OCI-LY7 (cell line): ENCODE results near the gene FN1.

Experiments
- EZH2phosphoT487 ChIP-seq: fragments of 200-600 bp; sonication (generic); IDR thresholded peaks from 2 replicates; pipeline ENCODE4 v1.6.1; 2018; ENCODE audit warnings: low read depth, borderline replicate concordance, mild to moderate bottlenecking, mixed run types, antibody characterized with exemption, low read length, moderate library complexity, mixed read lengths
- TF ChIP-seq, protein P1 (sequence below): fragments of 200-600 bp; sonication (generic); conservative IDR thresholded peaks from 2 replicates; pipeline ENCODE4 v1.5.1; 2014; ENCODE audit warnings: mild to moderate bottlenecking, antibody characterized with exemption, low read length, moderate library complexity, mixed read lengths

DNA sequence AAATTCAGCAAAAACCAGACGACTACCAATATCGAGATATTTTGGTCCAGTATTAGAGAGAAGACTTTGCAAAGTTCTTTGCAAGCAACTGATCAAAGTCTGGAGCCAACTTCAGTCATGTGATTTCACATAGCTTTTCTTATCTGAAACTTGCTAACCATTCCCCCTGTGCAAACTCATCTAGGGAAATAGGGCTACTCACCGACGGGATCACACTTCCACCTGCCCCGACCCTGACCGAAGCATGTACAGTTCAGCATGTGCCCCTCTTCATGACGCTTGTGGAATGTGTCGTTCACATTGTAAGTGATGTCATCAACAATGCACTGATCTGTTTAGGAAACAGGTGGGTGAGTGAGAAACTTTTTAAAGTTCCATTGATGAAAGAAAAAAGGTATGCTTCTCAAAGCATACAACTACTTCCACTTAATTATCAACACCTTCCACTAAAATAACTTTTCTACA lies 15.4 kb downstream of the FN1 start:
- TF ChIP-seq, protein P1, sequence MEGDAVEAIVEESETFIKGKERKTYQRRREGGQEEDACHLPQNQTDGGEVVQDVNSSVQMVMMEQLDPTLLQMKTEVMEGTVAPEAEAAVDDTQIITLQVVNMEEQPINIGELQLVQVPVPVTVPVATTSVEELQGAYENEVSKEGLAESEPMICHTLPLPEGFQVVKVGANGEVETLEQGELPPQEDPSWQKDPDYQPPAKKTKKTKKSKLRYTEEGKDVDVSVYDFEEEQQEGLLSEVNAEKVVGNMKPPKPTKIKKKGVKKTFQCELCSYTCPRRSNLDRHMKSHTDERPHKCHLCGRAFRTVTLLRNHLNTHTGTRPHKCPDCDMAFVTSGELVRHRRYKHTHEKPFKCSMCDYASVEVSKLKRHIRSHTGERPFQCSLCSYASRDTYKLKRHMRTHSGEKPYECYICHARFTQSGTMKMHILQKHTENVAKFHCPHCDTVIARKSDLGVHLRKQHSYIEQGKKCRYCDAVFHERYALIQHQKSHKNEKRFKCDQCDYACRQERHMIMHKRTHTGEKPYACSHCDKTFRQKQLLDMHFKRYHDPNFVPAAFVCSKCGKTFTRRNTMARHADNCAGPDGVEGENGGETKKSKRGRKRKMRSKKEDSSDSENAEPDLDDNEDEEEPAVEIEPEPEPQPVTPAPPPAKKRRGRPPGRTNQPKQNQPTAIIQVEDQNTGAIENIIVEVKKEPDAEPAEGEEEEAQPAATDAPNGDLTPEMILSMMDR = no peak
- no peak for TF ChIP-seq EZH2phosphoT487
